Stimulated activated CD4-positive, alpha-beta T cell treated with anti-CD3 and anti-CD28 coated beads, Interleukin-4, amount 100 ng/mL, for 48 hours (primary cell): ENCODE measurements around the gene GNAO1.
A peak's percentile ranks its signal among the peaks of the same experiment; 100 is the strongest.

ENCODE experiments used
- DNase-seq, 2 donors: peaks; one replicate each; pipeline ENCODE4 v3.0.0-alpha.2; 2020; ENCODE audit warnings: low read depth in 2 of 2

GNAO1 gene

GRCh38 chr16:56241596-56241995, 50.3 kb downstream of the GNAO1 start:
- no peak for DNase-seq

- DNase-seq, result no peak
These were observed 51.5 kb downstream of the GNAO1 start for GRCh38 chr16:56242740-56243139.

GRCh38 chr16:56244612-56245011, 53.3 kb downstream of the GNAO1 start:
- DNase-seq, result no peak

- DNase-seq, result no peak
These were observed 53.9 kb downstream of the GNAO1 start for GRCh38 chr16:56245197-56245596.

GRCh38 chr16:56246051-56246817, 54.9 kb downstream of the GNAO1 start:
- DNase-seq, result no peak

GRCh38 chr16:56247018-56247417, 55.7 kb downstream of the GNAO1 start:
- DNase-seq, result no peak

- DNase-seq, result no peak
These were observed 56.5 kb downstream of the GNAO1 start for GRCh38 chr16:56247808-56248207.

- no peak for DNase-seq
These were observed 61.5 kb downstream of the GNAO1 start for GRCh38 chr16:56252835-56253234.

- DNase-seq, result no peak
These were observed 64.6 kb downstream of the GNAO1 start for GRCh38 chr16:56255904-56256303.

GRCh38 chr16:56257239-56257638, 66.0 kb downstream of the GNAO1 start:
- DNase-seq, result no peak

GRCh38 chr16:56257666-56258342, 66.5 kb downstream of the GNAO1 start:
- no peak for DNase-seq

- DNase-seq, result no peak
These were observed 67.5 kb downstream of the GNAO1 start for GRCh38 chr16:56258508-56259424.

GRCh38 chr16:56259425-56259779, 68.1 kb downstream of the GNAO1 start:
- no peak for DNase-seq

- DNase-seq, result no peak
These were observed 69.3 kb downstream of the GNAO1 start for GRCh38 chr16:56260378-56261160.

GRCh38 chr16:56261656-56262055, 70.4 kb downstream of the GNAO1 start:
- DNase-seq, result no peak

GRCh38 chr16:56262148-56262547, 70.9 kb downstream of the GNAO1 start:
- peak in 1 of 2 donors; percentile 9 for DNase-seq

GRCh38 chr16:56262551-56263245, 71.4 kb downstream of the GNAO1 start:
- DNase-seq, result no peak

GRCh38 chr16:56263711-56264608, 72.7 kb downstream of the GNAO1 start:
- DNase-seq, result no peak

- DNase-seq, result no peak
These were observed 73.3 kb downstream of the GNAO1 start for GRCh38 chr16:56264609-56264972.

- DNase-seq, result no peak
These were observed 73.9 kb downstream of the GNAO1 start for GRCh38 chr16:56265184-56265583.
